KOPT-K1 (cell line): ENCODE measurements around the gene ERICH2.
"Not testable (repeated sequence)": the region's sequence is repeated elsewhere in the genome, so short reads cannot be mapped to it uniquely, and the experiment has no call there.

ENCODE experiments used
- H3K27ac ChIP-seq: fragments of 200-600 bp; sonication (generic); 2 replicates; pipeline ENCODE4 v1.5.1; 2016; ENCODE audit warnings: antibody characterized with exemption, mild to moderate bottlenecking, low read depth, low read length; ENCODE audit not compliant: poor library complexity, severe bottlenecking
- H3K36me3 ChIP-seq: fragments of 200-600 bp; sonication (generic); 2 replicates; pipeline ENCODE4 v1.5.1; 2017; ENCODE audit warnings: antibody characterized with exemption, mild to moderate bottlenecking, low read length, moderate library complexity; ENCODE audit not compliant: insufficient read depth
- H3K9me3 ChIP-seq: fragments of 200-600 bp; sonication (generic); 2 replicates; pipeline ENCODE4 v1.5.1; 2017; ENCODE audit warnings: antibody characterized with exemption, low read length, mild to moderate bottlenecking; ENCODE audit not compliant: insufficient read depth, poor library complexity, severe bottlenecking

Gene ERICH2

GRCh38 chr2:170770008-170770605, at the start of gene ERICH2:
Gene ERICH2 (plus strand): TSS chr2:170770378. CDS start chr2:170770682, 304 bp downstream.
- no peaks in the 10 kb centered on the region for H3K9me3 ChIP-seq
- no peak within 1 kb of the TSS for H3K27ac ChIP-seq
- H3K36me3 ChIP-seq: no peaks in the 10 kb centered on the region

GRCh38 chr2:170721678-170722077, 48.5 kb upstream of the ERICH2 start:
- no peaks in the 10 kb centered on the region for H3K9me3 ChIP-seq
- no peak overlapping the region for H3K27ac ChIP-seq
- no peaks in the 10 kb centered on the region for H3K36me3 ChIP-seq

GRCh38 chr2:170722301-170722700, 47.9 kb upstream of the ERICH2 start:
- H3K9me3 ChIP-seq: no peaks in the 10 kb centered on the region
- no peaks in the 10 kb centered on the region for H3K36me3 ChIP-seq
- no peak overlapping the region for H3K27ac ChIP-seq

- Histone ChIP-seq H3K27ac (no peak overlapping the region), H3K36me3 (no peaks in the 10 kb centered on the region), H3K9me3 (peaks cover 4% of the 10 kb centered on the region)
Observed at GRCh38 chr2:170723446-170723958, 46.7 kb upstream of the ERICH2 start.

GRCh38 chr2:170733798-170734600, 36.2 kb upstream of the ERICH2 start:
- no peak overlapping the region for H3K27ac ChIP-seq
- H3K36me3 ChIP-seq: no peaks in the 10 kb centered on the region
- no peaks in the 10 kb centered on the region for H3K9me3 ChIP-seq

GRCh38 chr2:170734601-170735000, 35.6 kb upstream of the ERICH2 start:
- not testable (repeated sequence) for H3K36me3 ChIP-seq, H3K9me3 ChIP-seq, H3K27ac ChIP-seq

- Histone ChIP-seq H3K27ac (no peak overlapping the region), H3K36me3 (no peaks in the 10 kb centered on the region), H3K9me3 (no peaks in the 10 kb centered on the region)
Observed at GRCh38 chr2:170736628-170737027, 33.5 kb upstream of the ERICH2 start.

- no peak overlapping the region for H3K27ac ChIP-seq
Observed at GRCh38 chr2:170737406-170737805, 32.8 kb upstream of the ERICH2 start.

GRCh38 chr2:170737821-170738220, 32.4 kb upstream of the ERICH2 start:
- no peaks in the 10 kb centered on the region for H3K36me3 ChIP-seq
- no peak overlapping the region for H3K27ac ChIP-seq
- H3K9me3 ChIP-seq: no peaks in the 10 kb centered on the region

More at GRCh38 chr2:170737406-170737805, 32.8 kb upstream of the ERICH2 start:
- H3K9me3 ChIP-seq: no peaks in the 10 kb centered on the region
- H3K36me3 ChIP-seq: no peaks in the 10 kb centered on the region

- no peaks in the 10 kb centered on the region for H3K9me3 ChIP-seq
- H3K36me3 ChIP-seq: no peaks in the 10 kb centered on the region
- no peak overlapping the region for H3K27ac ChIP-seq
Observed at GRCh38 chr2:170739048-170739447, 31.1 kb upstream of the ERICH2 start.

GRCh38 chr2:170739507-170740046, 30.6 kb upstream of the ERICH2 start:
- no peak overlapping the region for H3K27ac ChIP-seq
- no peaks in the 10 kb centered on the region for H3K9me3 ChIP-seq
- no peaks in the 10 kb centered on the region for H3K36me3 ChIP-seq

GRCh38 chr2:170740660-170741059, 29.5 kb upstream of the ERICH2 start:
- Histone ChIP-seq H3K9me3 (no peaks in the 10 kb centered on the region), H3K27ac (no peak overlapping the region), H3K36me3 (no peaks in the 10 kb centered on the region)

- no peaks in the 10 kb centered on the region for H3K9me3 ChIP-seq
- H3K36me3 ChIP-seq: no peaks in the 10 kb centered on the region
- no peak overlapping the region for H3K27ac ChIP-seq
Observed at GRCh38 chr2:170742000-170742399, 28.2 kb upstream of the ERICH2 start.

- H3K27ac ChIP-seq: no peak overlapping the region
- no peaks in the 10 kb centered on the region for H3K9me3 ChIP-seq
- H3K36me3 ChIP-seq: no peaks in the 10 kb centered on the region
Observed at GRCh38 chr2:170742896-170743529, 27.2 kb upstream of the ERICH2 start.
